GM23248 (cell line): ENCODE data around the gene MAD2L2.

ENCODE experiments used
- EZH2 ChIP-seq: fragments of 200-600 bp; sonication (generic); IDR thresholded peaks from 2 replicates; pipeline ENCODE4 v1.6.1; 2018; ENCODE audit warnings: antibody characterized with exemption, mild to moderate bottlenecking; ENCODE audit not compliant: insufficient read depth, poor library complexity, severe bottlenecking
- EZH2phosphoT487 ChIP-seq: fragments of 200-600 bp; sonication (generic); IDR thresholded peaks from 2 replicates; pipeline ENCODE4 v1.6.1; 2018; ENCODE audit warnings: antibody characterized with exemption, moderate library complexity, mild to moderate bottlenecking, low read depth; ENCODE audit not compliant: insufficient read depth

- TF ChIP-seq EZH2 (peak; percentile 76), EZH2phosphoT487 (no peak)
Observed at GRCh38 chr1:11690397-11691301, 9.7 kb upstream of the MAD2L2 start.
